WTC11 (cell line): ENCODE data around the gene VAV2. TPM values are rescaled to one million over a fixed set of nuclear protein-coding genes. Genes with fewer than 3 reads are reported as not detected.

ENCODE experiments used
- ATAC-seq: fragments of 200-7000 bp; cut with Tn5 transposase; 2 replicates; pipeline ENCODE4 v1.10.0; 2021; ENCODE audit warnings: mild to moderate bottlenecking, moderate library complexity
- CTCF ChIA-PET: fragments of 300-600 bp; sonication (Branson Sonifier 250); formaldehyde crosslinking; loops from one replicate; lab custom pipeline; 2021; ENCODE audit warnings: antibody characterized with exemption; lab: Charles Lee
- POLR2A ChIA-PET: fragments of 350-600 bp; sonication (Branson Sonifier 250); formaldehyde crosslinking; loops from one replicate; lab custom pipeline; 2021; ENCODE audit warnings: antibody characterized with exemption; lab: Charles Lee
- DNase-seq: peaks from one replicate; pipeline ENCODE4 v3.0.0; 2021; ENCODE audit warnings: low spot score
- H3K27ac Mint-ChIP-seq: 2 replicates; pipeline ENCODE4 v1.8.0; 2021; ENCODE audit warnings: mixed read lengths
- H3K27me3 Mint-ChIP-seq: 2 replicates; pipeline ENCODE4 v1.8.0; 2021; ENCODE audit warnings: low read depth, mild to moderate bottlenecking, moderate library complexity, mixed read lengths
- H3K36me3 Mint-ChIP-seq: 2 replicates; pipeline ENCODE4 v1.8.0; 2021; ENCODE audit warnings: mixed read lengths
- H3K4me1 Mint-ChIP-seq: 2 replicates; pipeline ENCODE4 v1.8.0; 2022; ENCODE audit warnings: mixed read lengths
- H3K4me3 Mint-ChIP-seq: 2 replicates; pipeline ENCODE4 v1.8.0; 2021; ENCODE audit warnings: mild to moderate bottlenecking, moderate library complexity, mixed read lengths
- H3K9me3 Mint-ChIP-seq: 2 replicates; pipeline ENCODE4 v1.8.0; 2021; ENCODE audit warnings: mixed read lengths
- AR ChIP-seq: fragments of 250-450 bp; sonication (Bioruptor Pico); IDR thresholded peaks from 2 replicates; pipeline ENCODE4 v1.9.0; 2021; ENCODE audit warnings: mild to moderate bottlenecking
- ATF3 ChIP-seq: sonication (generic); formaldehyde crosslinking; conservative IDR thresholded peaks from 2 replicates; pipeline ENCODE4 v1.8.1; 2022; ENCODE audit warnings: mild to moderate bottlenecking, missing genetic modification reagents
- CBFB ChIP-seq: sonication (generic); formaldehyde crosslinking; IDR thresholded peaks from 2 replicates; pipeline ENCODE4 v1.8.1; 2022; ENCODE audit warnings: mild to moderate bottlenecking, low read depth, missing genetic modification reagents
- CDX4 ChIP-seq: fragments of 250-450 bp; sonication (Bioruptor Pico); IDR thresholded peaks from 2 replicates; pipeline ENCODE4 v1.9.0; 2021; ENCODE audit warnings: moderate library complexity, mild to moderate bottlenecking, inconsistent platforms, borderline replicate concordance
- CREB1 ChIP-seq: sonication (generic); formaldehyde crosslinking; IDR thresholded peaks from 2 replicates; pipeline ENCODE4 v1.8.0; 2023; ENCODE audit warnings: mild to moderate bottlenecking, missing genetic modification reagents
- CREM ChIP-seq: sonication (generic); formaldehyde crosslinking; IDR thresholded peaks from 2 replicates; pipeline ENCODE4 v1.8.1; 2022; ENCODE audit warnings: mild to moderate bottlenecking, missing genetic modification reagents, moderate library complexity
- E2F4 ChIP-seq: sonication (generic); formaldehyde crosslinking; IDR thresholded peaks from 2 replicates; pipeline ENCODE4 v1.8.1; 2022; ENCODE audit warnings: low read depth, mild to moderate bottlenecking, moderate library complexity, missing genetic modification reagents, borderline replicate concordance
- EMX1 ChIP-seq: fragments of 250-450 bp; sonication (Bioruptor Pico); IDR thresholded peaks from 2 replicates; pipeline ENCODE4 v1.8.0; 2021; ENCODE audit warnings: mild to moderate bottlenecking
- ESRRA ChIP-seq: sonication (generic); formaldehyde crosslinking; IDR thresholded peaks from 2 replicates; pipeline ENCODE4 v1.8.1; 2022; ENCODE audit warnings: mild to moderate bottlenecking, missing genetic modification reagents, borderline replicate concordance
- FOXK1 ChIP-seq: sonication (generic); formaldehyde crosslinking; IDR thresholded peaks from 2 replicates; pipeline ENCODE4 v1.8.0; 2022; ENCODE audit warnings: mild to moderate bottlenecking, moderate library complexity, missing genetic modification reagents
- FOXP4 ChIP-seq: sonication (generic); formaldehyde crosslinking; IDR thresholded peaks from 2 replicates; pipeline ENCODE4 v1.8.0; 2022; ENCODE audit warnings: mild to moderate bottlenecking, missing genetic modification reagents
- GRHL2 ChIP-seq: fragments of 250-450 bp; sonication (Bioruptor Pico); IDR thresholded peaks from 2 replicates; pipeline ENCODE4 v1.8.0; 2022; ENCODE audit warnings: mild to moderate bottlenecking, moderate library complexity; ENCODE audit not compliant: insufficient replicate concordance, severe bottlenecking
- JAZF1 ChIP-seq: fragments of 250-450 bp; sonication (Bioruptor Pico); IDR thresholded peaks from 2 replicates; pipeline ENCODE4 v1.9.0; 2021; ENCODE audit warnings: moderate library complexity, mild to moderate bottlenecking, inconsistent platforms
- JUN ChIP-seq: sonication (generic); formaldehyde crosslinking; IDR thresholded peaks from 2 replicates; pipeline ENCODE4 v1.8.0; 2023; ENCODE audit warnings: mild to moderate bottlenecking, missing genetic modification reagents
- KAT7 ChIP-seq: sonication (generic); formaldehyde crosslinking; IDR thresholded peaks from 2 replicates; pipeline ENCODE4 v1.8.1; 2023; ENCODE audit warnings: missing genetic modification reagents, mild to moderate bottlenecking, borderline replicate concordance
- NFYB ChIP-seq: sonication (generic); formaldehyde crosslinking; conservative IDR thresholded peaks from 2 replicates; pipeline ENCODE4 v1.8.0; 2022; ENCODE audit warnings: low read depth, missing genetic modification reagents
- OVOL2 ChIP-seq: fragments of 250-450 bp; sonication (Bioruptor Pico); IDR thresholded peaks from 2 replicates; pipeline ENCODE4 v1.9.0; 2021; ENCODE audit warnings: mild to moderate bottlenecking, borderline replicate concordance
- ZBTB21 ChIP-seq: sonication (generic); formaldehyde crosslinking; IDR thresholded peaks from 2 replicates; pipeline ENCODE4 v1.8.1; 2023; ENCODE audit warnings: mild to moderate bottlenecking, missing genetic modification reagents, borderline replicate concordance
- ZNF232 ChIP-seq: sonication (generic); formaldehyde crosslinking; IDR thresholded peaks from 2 replicates; pipeline ENCODE4 v1.8.0; 2022; ENCODE audit warnings: mild to moderate bottlenecking, missing genetic modification reagents
- ZNF317 ChIP-seq: sonication (generic); formaldehyde crosslinking; IDR thresholded peaks from 2 replicates; pipeline ENCODE4 v1.8.1; 2023; ENCODE audit warnings: low read depth, mild to moderate bottlenecking, moderate library complexity, missing genetic modification reagents, borderline replicate concordance
- total RNA-seq: library from RNA; stranded (reverse); gene quantifications from 3 replicates; pipeline ENCODE4 v1.2.3, GENCODE V29; 2021

The VAV2 gene
- total RNA-seq, 1 experiment from 2014 or later: 39.7 TPM

GRCh38 chr9:134028575-134029247 lies 36.6 kb upstream of the VAV2 start:
- TF ChIP-seq FOXK1 (CRISPR knock-in tag): no peak
- TF ChIP-seq ZNF317: no peak
- TF ChIP-seq KAT7 (CRISPR knock-in tag): no peak
- no peak for TF ChIP-seq CREB1 (CRISPR knock-in tag)
- TF ChIP-seq CREM (CRISPR knock-in tag): no peak
- TF ChIP-seq CBFB (CRISPR knock-in tag): no peak
- TF ChIP-seq ZBTB21: no peak
- TF ChIP-seq JAZF1 (CRISPR knock-in tag): no peak
- TF ChIP-seq GRHL2 (CRISPR knock-in tag): no peak
- no peak for TF ChIP-seq NFYB (CRISPR knock-in tag)
- no peak for TF ChIP-seq ATF3 (CRISPR knock-in tag)
- TF ChIP-seq AR (CRISPR knock-in tag): no peak
- TF ChIP-seq ZNF232 (CRISPR knock-in tag): no peak
- TF ChIP-seq EMX1 (CRISPR knock-in tag): no peak
- no peak for TF ChIP-seq JUN
- no peak for TF ChIP-seq CDX4
- TF ChIP-seq FOXP4 (CRISPR knock-in tag): no peak
- no peak for TF ChIP-seq E2F4
- TF ChIP-seq OVOL2: no peak
- TF ChIP-seq ESRRA (CRISPR knock-in tag): no peak
- DNase-seq: no peak
- Mint-ChIP-seq H3K27me3 (no peaks in the 10 kb centered on the region), H3K36me3 (peaks cover 20% of the 10 kb centered on the region), H3K9me3 (no peaks in the 10 kb centered on the region), H3K4me1 (peaks cover 10% of the 10 kb centered on the region; the same call in 1 of the 2 replicates), H3K27ac (no peak overlapping the region; the same call in 1 of the 2 replicates), H3K4me3 (no peak overlapping the region)
- ChIA-PET POLR2A (interaction anchor here (0.7 kb wide), 1 partner anchor 301 kb away, joined by 3 read pairs; no protein-coding TSS in a partner anchor), CTCF (interaction anchor here (0.5 to 1.8 kb wide), 3 partner anchors 35 to 533 kb away, joined by 3 to 6 read pairs (median 4); no protein-coding TSS in a partner anchor)
- no peak for ATAC-seq
